ENCODE results near the gene CD80.

DNA sequence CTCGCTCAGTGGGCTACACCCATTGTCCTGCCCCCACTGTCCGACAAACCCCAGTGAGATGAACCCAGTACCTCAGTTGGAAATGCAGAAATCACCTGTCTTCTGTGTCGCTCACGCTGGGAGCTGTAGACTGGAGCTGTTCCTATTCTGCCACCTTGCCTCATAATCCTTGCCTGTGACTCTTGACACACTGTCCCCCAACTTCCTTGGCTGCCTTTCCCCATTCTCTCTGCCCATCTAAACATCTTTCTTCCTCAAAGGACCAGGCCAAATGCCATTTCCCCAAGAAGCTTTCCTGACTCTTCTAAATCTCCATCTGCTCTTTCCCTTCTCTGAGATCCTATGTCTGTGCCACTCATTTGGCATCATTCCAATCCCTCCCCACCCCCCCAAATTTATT, 9.7 kb upstream of the CD80 start:
- TF ChIP-seq RARB (CRISPR knock-in tag; IDR thresholded peaks at IDR 0.05) (no peak), ISL1 (CRISPR knock-in tag; IDR thresholded peaks at IDR 0.05) (no peak), ARNTL (CRISPR knock-in tag; IDR thresholded peaks at IDR 0.05; ENCODE audit: borderline replicate concordance, low read depth) (no peak), ZC3H10 (CRISPR knock-in tag; IDR thresholded peaks at IDR 0.05) (no peak), ZFP30 (CRISPR knock-in tag; IDR thresholded peaks at IDR 0.05) (no peak), TCF4 (CRISPR knock-in tag; IDR thresholded peaks at IDR 0.05; ENCODE audit: borderline replicate concordance) (no peak), ZFP3 (CRISPR knock-in tag; IDR thresholded peaks at IDR 0.05) (no peak), ZNF8 (CRISPR knock-in tag; IDR thresholded peaks at IDR 0.05) (no peak), SNAI2 (CRISPR knock-in tag; IDR thresholded peaks at IDR 0.05) (no peak), OSR1 (CRISPR knock-in tag; IDR thresholded peaks at IDR 0.05) (no peak)
- TF ChIP-seq, protein P1, sequence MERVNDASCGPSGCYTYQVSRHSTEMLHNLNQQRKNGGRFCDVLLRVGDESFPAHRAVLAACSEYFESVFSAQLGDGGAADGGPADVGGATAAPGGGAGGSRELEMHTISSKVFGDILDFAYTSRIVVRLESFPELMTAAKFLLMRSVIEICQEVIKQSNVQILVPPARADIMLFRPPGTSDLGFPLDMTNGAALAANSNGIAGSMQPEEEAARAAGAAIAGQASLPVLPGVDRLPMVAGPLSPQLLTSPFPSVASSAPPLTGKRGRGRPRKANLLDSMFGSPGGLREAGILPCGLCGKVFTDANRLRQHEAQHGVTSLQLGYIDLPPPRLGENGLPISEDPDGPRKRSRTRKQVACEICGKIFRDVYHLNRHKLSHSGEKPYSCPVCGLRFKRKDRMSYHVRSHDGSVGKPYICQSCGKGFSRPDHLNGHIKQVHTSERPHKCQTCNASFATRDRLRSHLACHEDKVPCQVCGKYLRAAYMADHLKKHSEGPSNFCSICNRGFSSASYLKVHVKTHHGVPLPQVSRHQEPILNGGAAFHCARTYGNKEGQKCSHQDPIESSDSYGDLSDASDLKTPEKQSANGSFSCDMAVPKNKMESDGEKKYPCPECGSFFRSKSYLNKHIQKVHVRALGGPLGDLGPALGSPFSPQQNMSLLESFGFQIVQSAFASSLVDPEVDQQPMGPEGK (CRISPR knock-in tag; IDR thresholded peaks at IDR 0.05; ENCODE audit: borderline replicate concordance): no peak
- TF ChIP-seq, protein P2, sequence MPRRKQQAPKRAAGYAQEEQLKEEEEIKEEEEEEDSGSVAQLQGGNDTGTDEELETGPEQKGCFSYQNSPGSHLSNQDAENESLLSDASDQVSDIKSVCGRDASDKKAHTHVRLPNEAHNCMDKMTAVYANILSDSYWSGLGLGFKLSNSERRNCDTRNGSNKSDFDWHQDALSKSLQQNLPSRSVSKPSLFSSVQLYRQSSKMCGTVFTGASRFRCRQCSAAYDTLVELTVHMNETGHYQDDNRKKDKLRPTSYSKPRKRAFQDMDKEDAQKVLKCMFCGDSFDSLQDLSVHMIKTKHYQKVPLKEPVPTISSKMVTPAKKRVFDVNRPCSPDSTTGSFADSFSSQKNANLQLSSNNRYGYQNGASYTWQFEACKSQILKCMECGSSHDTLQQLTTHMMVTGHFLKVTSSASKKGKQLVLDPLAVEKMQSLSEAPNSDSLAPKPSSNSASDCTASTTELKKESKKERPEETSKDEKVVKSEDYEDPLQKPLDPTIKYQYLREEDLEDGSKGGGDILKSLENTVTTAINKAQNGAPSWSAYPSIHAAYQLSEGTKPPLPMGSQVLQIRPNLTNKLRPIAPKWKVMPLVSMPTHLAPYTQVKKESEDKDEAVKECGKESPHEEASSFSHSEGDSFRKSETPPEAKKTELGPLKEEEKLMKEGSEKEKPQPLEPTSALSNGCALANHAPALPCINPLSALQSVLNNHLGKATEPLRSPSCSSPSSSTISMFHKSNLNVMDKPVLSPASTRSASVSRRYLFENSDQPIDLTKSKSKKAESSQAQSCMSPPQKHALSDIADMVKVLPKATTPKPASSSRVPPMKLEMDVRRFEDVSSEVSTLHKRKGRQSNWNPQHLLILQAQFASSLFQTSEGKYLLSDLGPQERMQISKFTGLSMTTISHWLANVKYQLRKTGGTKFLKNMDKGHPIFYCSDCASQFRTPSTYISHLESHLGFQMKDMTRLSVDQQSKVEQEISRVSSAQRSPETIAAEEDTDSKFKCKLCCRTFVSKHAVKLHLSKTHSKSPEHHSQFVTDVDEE (CRISPR knock-in tag; IDR thresholded peaks at IDR 0.05): no peak
- TF ChIP-seq, protein P3, sequence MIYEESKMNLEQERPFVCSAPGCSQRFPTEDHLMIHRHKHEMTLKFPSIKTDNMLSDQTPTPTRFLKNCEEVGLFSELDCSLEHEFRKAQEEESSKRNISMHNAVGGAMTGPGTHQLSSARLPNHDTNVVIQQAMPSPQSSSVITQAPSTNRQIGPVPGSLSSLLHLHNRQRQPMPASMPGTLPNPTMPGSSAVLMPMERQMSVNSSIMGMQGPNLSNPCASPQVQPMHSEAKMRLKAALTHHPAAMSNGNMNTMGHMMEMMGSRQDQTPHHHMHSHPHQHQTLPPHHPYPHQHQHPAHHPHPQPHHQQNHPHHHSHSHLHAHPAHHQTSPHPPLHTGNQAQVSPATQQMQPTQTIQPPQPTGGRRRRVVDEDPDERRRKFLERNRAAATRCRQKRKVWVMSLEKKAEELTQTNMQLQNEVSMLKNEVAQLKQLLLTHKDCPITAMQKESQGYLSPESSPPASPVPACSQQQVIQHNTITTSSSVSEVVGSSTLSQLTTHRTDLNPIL (CRISPR knock-in tag; IDR thresholded peaks at IDR 0.05; ENCODE audit: low read depth): no peak
- TF ChIP-seq, protein P4, sequence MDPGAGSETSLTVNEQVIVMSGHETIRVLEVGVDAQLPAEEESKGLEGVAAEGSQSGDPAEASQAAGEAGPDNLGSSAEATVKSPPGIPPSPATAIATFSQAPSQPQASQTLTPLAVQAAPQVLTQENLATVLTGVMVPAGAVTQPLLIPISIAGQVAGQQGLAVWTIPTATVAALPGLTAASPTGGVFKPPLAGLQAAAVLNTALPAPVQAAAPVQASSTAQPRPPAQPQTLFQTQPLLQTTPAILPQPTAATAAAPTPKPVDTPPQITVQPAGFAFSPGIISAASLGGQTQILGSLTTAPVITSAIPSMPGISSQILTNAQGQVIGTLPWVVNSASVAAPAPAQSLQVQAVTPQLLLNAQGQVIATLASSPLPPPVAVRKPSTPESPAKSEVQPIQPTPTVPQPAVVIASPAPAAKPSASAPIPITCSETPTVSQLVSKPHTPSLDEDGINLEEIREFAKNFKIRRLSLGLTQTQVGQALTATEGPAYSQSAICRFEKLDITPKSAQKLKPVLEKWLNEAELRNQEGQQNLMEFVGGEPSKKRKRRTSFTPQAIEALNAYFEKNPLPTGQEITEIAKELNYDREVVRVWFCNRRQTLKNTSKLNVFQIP (CRISPR knock-in tag; IDR thresholded peaks at IDR 0.05; ENCODE audit: borderline replicate concordance, low read depth): no peak
